NCI-H446 treated with DMSO at 0.1 percent for 48 hours (cell line): ENCODE data around the gene MRO.
A peak's percentile ranks its signal among the peaks of the same experiment; 100 is the strongest.
"Not testable (repeated sequence)": the region's sequence is repeated elsewhere in the genome, so short reads cannot be mapped to it uniquely, and the experiment has no call there.

Experiments
- DNase-seq: peaks from one replicate; lab custom pipeline; 2025; lab: John Stamatoyannopoulos, UW

MRO gene

GRCh38 chr18:50833496-50833895 is 13.7 kb upstream of the MRO start:
- DNase-seq = not testable (repeated sequence)

- DNase-seq = no peak
These were observed 12.9 kb upstream of the MRO start for GRCh38 chr18:50832754-50833153.

GRCh38 chr18:50830544-50830943 is 10.7 kb upstream of the MRO start:
- no peak for DNase-seq

- DNase-seq = no peak
These were observed 9.8 kb upstream of the MRO start for GRCh38 chr18:50829644-50830043.

- DNase-seq = no peak
These were observed 6.2 kb upstream of the MRO start for GRCh38 chr18:50826027-50826426.

GRCh38 chr18:50825621-50826020 is 5.8 kb upstream of the MRO start:
- DNase-seq = no peak

- no peak for DNase-seq
These were observed 2.9 kb upstream of the MRO start for GRCh38 chr18:50822756-50823155.

- DNase-seq = no peak
These were observed 1.2 kb upstream of the MRO start for GRCh38 chr18:50820901-50821520.

GRCh38 chr18:50819027-50819727 is 639 bp downstream of the MRO start:
- DNase-seq = no peak

GRCh38 chr18:50816419-50817166 is 3.2 kb downstream of the MRO start:
- no peak for DNase-seq

GRCh38 chr18:50814395-50814794 is 5.4 kb downstream of the MRO start:
- no peak for DNase-seq

GRCh38 chr18:50813353-50813752 is 6.5 kb downstream of the MRO start:
- no peak for DNase-seq

GRCh38 chr18:50812834-50813233 is 7.0 kb downstream of the MRO start:
- DNase-seq = no peak

- DNase-seq = no peak
These were observed 12.6 kb downstream of the MRO start for GRCh38 chr18:50807176-50807575.

GRCh38 chr18:50806208-50806616 is 13.6 kb downstream of the MRO start:
- DNase-seq = no peak

- DNase-seq = no peak
These were observed 14.1 kb downstream of the MRO start for GRCh38 chr18:50805732-50806131.

- DNase-seq = no peak
These were observed 16.2 kb downstream of the MRO start for GRCh38 chr18:50803592-50803991.

GRCh38 chr18:50802141-50802540 is 17.7 kb downstream of the MRO start:
- DNase-seq = no peak

- DNase-seq = peak; percentile 10
These were observed 22.7 kb downstream of the MRO start for GRCh38 chr18:50797142-50797541.

GRCh38 chr18:50796495-50796894 is 23.3 kb downstream of the MRO start:
- no peak for DNase-seq

- DNase-seq = no peak
These were observed 25.9 kb downstream of the MRO start for GRCh38 chr18:50793641-50794565.

- no peak for DNase-seq
These were observed 26.9 kb downstream of the MRO start for GRCh38 chr18:50792885-50793284.
